ENCODE measurements around the gene CELA3B. TPM values are rescaled to one million over a fixed set of nuclear protein-coding genes. Genes with fewer than 3 reads are reported as not detected.
"Not testable (repeated sequence)": the region's sequence is repeated elsewhere in the genome, so short reads cannot be mapped to it uniquely, and the experiment has no call there.

CELA3B gene
- total RNA-seq, 1 donor from 2014 or later, result not detected

- not testable (repeated sequence) for DNase-seq (ENCODE audit: extremely low read depth, low read depth, low spot score)
Measured at GRCh38 chr1:21942959-21943640, 33.7 kb upstream of the CELA3B start.

- DNase-seq (ENCODE audit: extremely low read depth, low read depth, low spot score), result no peak
Measured at GRCh38 chr1:21944733-21945073, 32.1 kb upstream of the CELA3B start.

- DNase-seq (ENCODE audit: extremely low read depth, low read depth, low spot score), result no peak
Measured at GRCh38 chr1:21946836-21947587, 29.8 kb upstream of the CELA3B start.

- DNase-seq (ENCODE audit: extremely low read depth, low read depth, low spot score), result no peak
Measured at GRCh38 chr1:21950734-21951133, 26.1 kb upstream of the CELA3B start.

GRCh38 chr1:21951226-21951870 is 25.5 kb upstream of the CELA3B start:
- no peak for DNase-seq (ENCODE audit: extremely low read depth, low read depth, low spot score)

- DNase-seq (ENCODE audit: extremely low read depth, low read depth, low spot score), result no peak
Measured at GRCh38 chr1:21952786-21953520, 23.9 kb upstream of the CELA3B start.

- DNase-seq (ENCODE audit: extremely low read depth, low read depth, low spot score), result no peak
Measured at GRCh38 chr1:21955058-21955457, 21.8 kb upstream of the CELA3B start.

- no peak for DNase-seq (ENCODE audit: extremely low read depth, low read depth, low spot score)
Measured at GRCh38 chr1:21955501-21956281, 21.1 kb upstream of the CELA3B start.

- no peak for DNase-seq (ENCODE audit: extremely low read depth, low read depth, low spot score)
Measured at GRCh38 chr1:21956720-21957552, 19.9 kb upstream of the CELA3B start.

- DNase-seq (ENCODE audit: extremely low read depth, low read depth, low spot score), result no peak
Measured at GRCh38 chr1:21961337-21961736, 15.5 kb upstream of the CELA3B start.

- no peak for DNase-seq (ENCODE audit: extremely low read depth, low read depth, low spot score)
Measured at GRCh38 chr1:21961799-21962198, 15.0 kb upstream of the CELA3B start.

GRCh38 chr1:21963477-21964217 is 13.2 kb upstream of the CELA3B start:
- no peak for DNase-seq (ENCODE audit: extremely low read depth, low read depth, low spot score)

GRCh38 chr1:21966247-21967000 is 10.4 kb upstream of the CELA3B start:
- no peak for DNase-seq (ENCODE audit: extremely low read depth, low read depth, low spot score)

- not testable (repeated sequence) for DNase-seq (ENCODE audit: extremely low read depth, low read depth, low spot score)
Measured at GRCh38 chr1:21967216-21967615, 9.6 kb upstream of the CELA3B start.

GRCh38 chr1:21969066-21969465 is 7.8 kb upstream of the CELA3B start:
- not testable (repeated sequence) for DNase-seq (ENCODE audit: extremely low read depth, low read depth, low spot score)

GRCh38 chr1:21970523-21970922 is 6.3 kb upstream of the CELA3B start:
- not testable (repeated sequence) for DNase-seq (ENCODE audit: extremely low read depth, low read depth, low spot score)

GRCh38 chr1:21972973-21973441 is 3.8 kb upstream of the CELA3B start:
- not testable (repeated sequence) for DNase-seq (ENCODE audit: extremely low read depth, low read depth, low spot score)

- not testable (repeated sequence) for DNase-seq (ENCODE audit: extremely low read depth, low read depth, low spot score)
Measured at GRCh38 chr1:21973948-21974347, 2.9 kb upstream of the CELA3B start.

Measured in glomerular endothelial cell (primary cell).